Activated CD8-positive, alpha-beta T cell treated with anti-CD3 and anti-CD28 coated beads for 36 hours (primary cell): ENCODE data around the gene PRKCQ. TPM values are rescaled to one million over a fixed set of nuclear protein-coding genes. Genes with fewer than 3 reads are reported as not detected.

ENCODE experiments used
- ATAC-seq: fragments of 200-7000 bp; cut with Tn5 transposase; one replicate; pipeline ENCODE4 v1.10.0; 2021; ENCODE audit warnings: mild to moderate bottlenecking, moderate library complexity
- CTCF ChIA-PET: fragments of 350-600 bp; sonication (Branson Sonifier 250); formaldehyde crosslinking; loops from one replicate; lab custom pipeline; 2021; ENCODE audit warnings: antibody characterized with exemption; lab: Charles Lee
- POLR2A ChIA-PET: fragments of 350-600 bp; sonication (Branson Sonifier 250); formaldehyde crosslinking; loops from one replicate; lab custom pipeline; 2021; ENCODE audit warnings: antibody characterized with exemption; lab: Charles Lee
- DNase-seq: peaks from one replicate; pipeline ENCODE4 v3.0.0-alpha.2; 2020
- H3K27ac Mint-ChIP-seq: one replicate; pipeline ENCODE4 v1.8.0; 2021; ENCODE audit warnings: mild to moderate bottlenecking, mixed read lengths
- H3K27me3 Mint-ChIP-seq: one replicate; pipeline ENCODE4 v1.8.0; 2021; ENCODE audit warnings: mixed read lengths
- H3K36me3 Mint-ChIP-seq: one replicate; pipeline ENCODE4 v1.8.0; 2021; ENCODE audit warnings: low read depth, mixed read lengths
- H3K4me1 Mint-ChIP-seq: one replicate; pipeline ENCODE4 v1.8.0; 2021; ENCODE audit warnings: low read depth, mixed read lengths
- H3K4me3 Mint-ChIP-seq: one replicate; pipeline ENCODE4 v1.8.0; 2021; ENCODE audit warnings: mild to moderate bottlenecking, moderate library complexity, mixed read lengths
- H3K9me3 Mint-ChIP-seq: one replicate; pipeline ENCODE4 v1.8.0; 2021; ENCODE audit warnings: mixed read lengths
- intact Hi-C: fragments of 100-400 bp; cut with micrococcal nuclease; formaldehyde crosslinking; loops from one replicate; pipeline ENCODE4 v1.10.0; 2022
- total RNA-seq, 2 experiments: library from RNA; stranded (reverse); gene quantifications; one replicate each; pipeline ENCODE4 v1.2.3, GENCODE V29; 2021
- TF ChIP-seq, protein P1 (sequence below): fragments of 200-600 bp; IDR thresholded peaks from one replicate; pipeline ENCODE4 v1.8.0; 2022; ENCODE audit warnings: antibody characterized with exemption, mild to moderate bottlenecking

Gene PRKCQ
- total RNA-seq: 10 to 100 TPM; 46.3 to 47.1 TPM

DNA sequence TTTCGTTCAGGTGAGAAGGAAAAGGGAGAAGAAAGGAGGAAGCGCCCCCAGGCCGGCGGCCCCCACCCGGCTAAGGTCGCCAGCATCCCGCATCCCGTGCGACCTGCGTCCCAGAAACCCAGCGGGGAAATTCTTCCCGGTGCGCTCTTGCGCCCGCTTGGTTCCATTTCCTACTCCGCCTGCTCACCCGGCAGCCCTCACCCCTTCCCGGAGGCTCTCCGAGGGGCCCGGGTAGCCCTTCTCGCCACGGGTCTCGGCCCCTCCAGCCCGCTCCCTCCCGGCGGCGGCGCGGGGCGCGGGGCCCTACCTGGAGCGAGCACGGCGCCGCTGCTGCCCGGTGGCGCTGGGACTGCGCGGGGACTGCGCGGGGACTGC is at the start of gene PRKCQ:
PRKCQ (minus strand) TSS at position 373 of the 375 bp plus-strand sequence. CDS start 65,141 bp downstream, outside the sequence.
- no peak for ATAC-seq
- CTCF ChIA-PET: interaction anchor here (0.8 to 4.2 kb wide), 10 partner anchors 11 to 146 kb away, joined by 3 to 45 read pairs (median 8); no protein-coding TSS in a partner anchor

DNA sequence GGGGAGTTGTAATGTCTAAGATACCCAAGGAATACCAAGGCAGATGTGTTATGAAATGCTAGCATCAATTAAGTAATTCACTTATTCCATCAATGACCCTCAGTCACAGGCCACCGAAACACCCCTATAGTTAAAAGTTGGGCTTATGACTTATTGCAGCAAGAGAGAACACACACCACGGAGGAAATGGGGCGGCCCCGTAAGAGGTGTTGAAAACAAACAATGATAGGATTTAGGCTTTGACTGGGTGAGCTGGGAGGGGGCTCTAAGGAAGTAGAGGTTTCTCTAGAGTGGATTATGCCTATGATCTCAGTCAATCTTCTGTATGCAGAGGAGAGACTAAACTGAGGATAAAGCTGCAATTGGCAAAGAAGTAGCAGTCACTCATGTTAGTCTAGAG is 45.4 kb upstream of the PRKCQ start:
- Mint-ChIP-seq H3K4me3 (no peak overlapping the region), H3K27me3 (no peaks in the 10 kb centered on the region), H3K4me1 (peaks cover 19% of the 10 kb centered on the region), H3K9me3 (no peaks in the 10 kb centered on the region), H3K27ac (no peak overlapping the region), H3K36me3 (peaks cover 2% of the 10 kb centered on the region)
- DNase-seq (peak; percentile 41), ATAC-seq (peak; percentile 70)
- intact Hi-C loops: no loop called here
- POLR2A ChIA-PET: interaction anchor here (0.6 to 2.1 kb wide), 5 partner anchors 13 to 211 kb away, joined by 3 to 4 read pairs (median 4); no protein-coding TSS in a partner anchor
- TF ChIP-seq, protein P1, sequence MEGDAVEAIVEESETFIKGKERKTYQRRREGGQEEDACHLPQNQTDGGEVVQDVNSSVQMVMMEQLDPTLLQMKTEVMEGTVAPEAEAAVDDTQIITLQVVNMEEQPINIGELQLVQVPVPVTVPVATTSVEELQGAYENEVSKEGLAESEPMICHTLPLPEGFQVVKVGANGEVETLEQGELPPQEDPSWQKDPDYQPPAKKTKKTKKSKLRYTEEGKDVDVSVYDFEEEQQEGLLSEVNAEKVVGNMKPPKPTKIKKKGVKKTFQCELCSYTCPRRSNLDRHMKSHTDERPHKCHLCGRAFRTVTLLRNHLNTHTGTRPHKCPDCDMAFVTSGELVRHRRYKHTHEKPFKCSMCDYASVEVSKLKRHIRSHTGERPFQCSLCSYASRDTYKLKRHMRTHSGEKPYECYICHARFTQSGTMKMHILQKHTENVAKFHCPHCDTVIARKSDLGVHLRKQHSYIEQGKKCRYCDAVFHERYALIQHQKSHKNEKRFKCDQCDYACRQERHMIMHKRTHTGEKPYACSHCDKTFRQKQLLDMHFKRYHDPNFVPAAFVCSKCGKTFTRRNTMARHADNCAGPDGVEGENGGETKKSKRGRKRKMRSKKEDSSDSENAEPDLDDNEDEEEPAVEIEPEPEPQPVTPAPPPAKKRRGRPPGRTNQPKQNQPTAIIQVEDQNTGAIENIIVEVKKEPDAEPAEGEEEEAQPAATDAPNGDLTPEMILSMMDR: no peak
- CTCF ChIA-PET: interaction anchor here (1.3 to 3.2 kb wide), 3 partner anchors 18 to 45 kb away, joined by 3 to 9 read pairs (median 4); partner anchors contain the start of gene PRKCQ

More for the DNA sequence above, at the start of gene PRKCQ:
- Mint-ChIP-seq H3K9me3 (no peaks in the 10 kb centered on the region), H3K36me3 (peaks cover 68% of the 10 kb centered on the region), H3K27ac (peak within 1 kb of the TSS; percentile 98), H3K4me1 (peaks cover 43% of the 10 kb centered on the region), H3K27me3 (no peaks in the 10 kb centered on the region), H3K4me3 (peak within 1 kb of the TSS; percentile 98)
- intact Hi-C loops: loop anchor here (2.0 to 10.0 kb wide), 8 partner anchors 21 to 525 kb away; no protein-coding TSS in a partner anchor
- TF ChIP-seq, protein P1: no peak
- DNase-seq: no peak
- POLR2A ChIA-PET: interaction anchor here (0.5 to 6.4 kb wide), 13 partner anchors 13 to 105 kb away, joined by 3 to 85 read pairs (median 7); no protein-coding TSS in a partner anchor

DNA sequence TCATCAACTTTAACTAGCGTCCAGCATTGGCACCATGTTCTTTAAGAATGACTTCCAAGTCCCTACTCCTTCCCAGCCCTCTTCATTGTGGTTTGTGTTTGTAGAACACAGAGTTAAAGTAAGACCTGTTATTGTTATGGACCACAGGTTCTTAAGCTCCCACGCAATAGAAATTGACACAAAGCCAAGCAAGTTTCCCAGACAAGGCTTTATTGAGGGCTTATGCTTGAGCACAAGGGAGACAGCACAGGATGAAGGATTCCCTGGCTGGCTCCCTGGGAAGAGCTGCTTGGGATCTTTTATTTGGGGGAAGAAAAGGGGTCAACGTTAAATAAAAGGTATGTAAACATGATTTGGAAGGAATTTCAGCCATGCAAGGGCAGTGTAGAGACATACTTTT is 44.3 kb upstream of the PRKCQ start:
- Mint-ChIP-seq H3K4me3 (no peak overlapping the region), H3K27me3 (no peaks in the 10 kb centered on the region), H3K9me3 (no peaks in the 10 kb centered on the region), H3K27ac (no peak overlapping the region), H3K4me1 (peaks cover 19% of the 10 kb centered on the region), H3K36me3 (peaks cover 2% of the 10 kb centered on the region)
- ChIA-PET POLR2A (interaction anchor here (0.9 to 2.1 kb wide), 3 partner anchors 14 to 19 kb away, joined by 3 to 4 read pairs (median 4); no protein-coding TSS in a partner anchor), CTCF (interaction anchor here (1.3 to 3.2 kb wide), 2 partner anchors 24 to 44 kb away, joined by 4 to 9 read pairs; partner anchors contain the start of gene PRKCQ)
- DNase-seq: no peak
- TF ChIP-seq, protein P1: no peak
- intact Hi-C loops: no loop called here
- ATAC-seq: no peak

DNA sequence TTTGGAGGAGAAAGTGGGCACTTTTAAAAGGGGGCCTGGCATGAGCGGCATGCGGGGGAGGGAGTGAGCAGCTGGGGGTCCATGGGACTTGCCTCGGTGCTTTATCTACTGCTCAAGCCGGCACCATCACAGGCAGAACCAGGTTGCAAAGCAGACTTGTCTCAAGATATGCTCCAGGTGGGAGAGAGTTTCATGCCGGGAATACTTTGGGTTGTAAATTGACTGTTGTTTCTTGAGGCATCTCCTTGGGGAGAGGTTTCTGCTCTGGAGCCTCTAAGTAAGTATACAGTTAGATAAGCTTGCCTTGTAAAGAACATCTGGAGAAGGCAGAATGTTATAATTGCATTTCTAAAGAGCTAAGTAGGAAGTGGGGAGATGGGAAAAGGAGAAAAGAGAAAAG is 42.8 kb upstream of the PRKCQ start:
- ChIA-PET CTCF (interaction anchor here (1.2 to 2.3 kb wide), 5 partner anchors 16 to 45 kb away, joined by 3 to 10 read pairs (median 6); no protein-coding TSS in a partner anchor), POLR2A (interaction anchor here (0.6 to 1.7 kb wide), 4 partner anchors 11 to 42 kb away, joined by 3 to 4 read pairs (median 3); partner anchors contain the start of gene PRKCQ)
- peaks cover 5% of the 10 kb centered on the region for H3K36me3 Mint-ChIP-seq
- TF ChIP-seq, protein P1: no peak
- peaks cover 21% of the 10 kb centered on the region for H3K4me1 Mint-ChIP-seq
- H3K27ac Mint-ChIP-seq: no peak overlapping the region
- DNase-seq (no peak), ATAC-seq (no peak)
- H3K4me3 Mint-ChIP-seq: no peak overlapping the region
- H3K27me3 Mint-ChIP-seq: no peaks in the 10 kb centered on the region
- intact Hi-C loops: no loop called here
- H3K9me3 Mint-ChIP-seq: no peaks in the 10 kb centered on the region

DNA sequence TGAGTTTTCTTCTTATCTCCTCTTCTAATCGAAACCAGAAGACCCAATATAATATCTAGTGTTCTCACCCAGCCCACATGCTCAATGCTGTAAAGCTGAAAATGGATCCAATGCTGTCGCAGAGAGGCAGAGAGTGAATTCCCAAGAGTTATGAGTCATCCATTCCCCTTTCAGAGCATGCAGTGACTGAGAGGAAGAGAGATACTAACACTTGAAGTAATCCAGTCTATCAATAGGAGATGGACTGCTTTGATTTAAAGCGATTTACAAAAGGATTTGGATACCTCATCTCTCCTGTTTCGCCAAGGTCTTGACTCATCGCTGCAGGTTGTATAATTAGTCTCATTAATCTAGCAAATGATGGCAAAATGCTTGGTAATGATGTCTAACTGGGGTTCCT is 41.5 kb upstream of the PRKCQ start:
- Mint-ChIP-seq H3K27me3 (no peaks in the 10 kb centered on the region), H3K9me3 (no peaks in the 10 kb centered on the region), H3K27ac (no peak overlapping the region), H3K4me1 (peaks cover 29% of the 10 kb centered on the region), H3K4me3 (no peak overlapping the region), H3K36me3 (peaks cover 9% of the 10 kb centered on the region)
- ChIA-PET POLR2A (interaction anchor here (1.0 to 1.7 kb wide), 2 partner anchors 41 to 79 kb away, joined by 3 to 4 read pairs; partner anchors contain the start of gene PRKCQ), CTCF (interaction anchor here (2.3 kb wide), 2 partner anchors 17 to 27 kb away, joined by 8 to 10 read pairs; no protein-coding TSS in a partner anchor)
- no peak for ATAC-seq
- TF ChIP-seq, protein P1: no peak
- DNase-seq: no peak
- intact Hi-C loops: no loop called here
